Natural killer cell (primary cell): ENCODE measurements around the gene GSX2. TPM values are rescaled to one million over a fixed set of nuclear protein-coding genes. Genes with fewer than 3 reads are reported as not detected.

Source experiments
- ATAC-seq, 3 donors: fragments of 150-1000 bp in 2 of 3; fragments of 200-7000 bp in 1 of 3; cut with Tn5 transposase; 1 replicate in 1 of 3; 2 replicates in 2 of 3; pipeline ENCODE4 v1.10.0; 2021; ENCODE audit warnings: mild to moderate bottlenecking in 2 of 3, moderate library complexity in 2 of 3
- DNase-seq, 2 donors: peaks; one replicate each; pipeline versions ENCODE4 v3.0.0 to v3.0.0-alpha.2; 2013 to 2021; ENCODE audit warnings: mixed read lengths in 1 of 2
- H3K27ac ChIP-seq: one replicate; pipeline ENCODE4 v1.5.1; 2013; ENCODE audit warnings: mild to moderate bottlenecking, low read length
- H3K27me3 ChIP-seq: one replicate; pipeline ENCODE4 v1.6.1; 2013; ENCODE audit warnings: low read length; ENCODE audit not compliant: control insufficient read depth, insufficient read depth
- H3K36me3 ChIP-seq: one replicate; pipeline ENCODE4 v1.6.1; 2013; ENCODE audit warnings: low read length; ENCODE audit not compliant: control insufficient read depth, insufficient read depth
- H3K4me1 ChIP-seq: one replicate; pipeline ENCODE4 v1.6.1; 2013; ENCODE audit warnings: low read length; ENCODE audit not compliant: control insufficient read depth, insufficient read depth
- H3K4me3 ChIP-seq: one replicate; pipeline ENCODE4 v1.5.1; 2013; ENCODE audit warnings: low read length
- H3K9me3 ChIP-seq: one replicate; pipeline ENCODE4 v1.6.1; 2013; ENCODE audit warnings: low read length; ENCODE audit not compliant: control insufficient read depth, insufficient read depth
- H3K27ac Mint-ChIP-seq, 2 donors: one replicate each; pipeline ENCODE4 v1.8.0; 2022; ENCODE audit warnings: mild to moderate bottlenecking in 2 of 2, mixed read lengths in 2 of 2, moderate library complexity in 1 of 2
- H3K27me3 Mint-ChIP-seq, 2 donors: one replicate each; pipeline ENCODE4 v1.8.0; 2022; ENCODE audit warnings: low read depth in 2 of 2, mixed read lengths in 2 of 2
- H3K36me3 Mint-ChIP-seq: one replicate; pipeline ENCODE4 v1.8.0; 2022; ENCODE audit warnings: mixed read lengths
- H3K4me1 Mint-ChIP-seq, 2 donors: one replicate each; pipeline ENCODE4 v1.8.0; 2022; ENCODE audit warnings: mixed read lengths in 2 of 2
- H3K4me3 Mint-ChIP-seq: one replicate; pipeline ENCODE4 v1.8.0; 2022; ENCODE audit warnings: mild to moderate bottlenecking, moderate library complexity, mixed read lengths
- H3K9me3 Mint-ChIP-seq, 2 donors: one replicate each; pipeline ENCODE4 v1.8.0; 2022; ENCODE audit warnings: mixed read lengths in 2 of 2
- WGBS: methylation state at CpG from one replicate; pipeline ENCODE4 v1.1.7; 2013; ENCODE audit warnings: missing lambda C conversion rate; ENCODE audit not compliant: insufficient coverage; 5-methylcytosine and 5-hydroxymethylcytosine counted together
- intact Hi-C: fragments of 100-400 bp; cut with micrococcal nuclease; formaldehyde crosslinking; loops from one replicate; pipeline ENCODE4 v1.14.2; 2022
- total RNA-seq, 4 donors: library from RNA; stranded (reverse); fragments of 120-200 nt in 1 of 4; gene quantifications; one replicate each; pipeline versions ENCODE4 v1.2.3 to v1.2.4, GENCODE V29; 2013 to 2022
- TF ChIP-seq, protein P1 (sequence below): fragments of 200-600 bp; IDR thresholded peaks from one replicate; pipeline ENCODE4 v1.8.0; 2022; ENCODE audit warnings: antibody characterized with exemption

Gene GSX2
- total RNA-seq, 3 donors from 2014 or later (not counting 1 experiment from before 2014, with no cell fraction given) = not detected

DNA sequence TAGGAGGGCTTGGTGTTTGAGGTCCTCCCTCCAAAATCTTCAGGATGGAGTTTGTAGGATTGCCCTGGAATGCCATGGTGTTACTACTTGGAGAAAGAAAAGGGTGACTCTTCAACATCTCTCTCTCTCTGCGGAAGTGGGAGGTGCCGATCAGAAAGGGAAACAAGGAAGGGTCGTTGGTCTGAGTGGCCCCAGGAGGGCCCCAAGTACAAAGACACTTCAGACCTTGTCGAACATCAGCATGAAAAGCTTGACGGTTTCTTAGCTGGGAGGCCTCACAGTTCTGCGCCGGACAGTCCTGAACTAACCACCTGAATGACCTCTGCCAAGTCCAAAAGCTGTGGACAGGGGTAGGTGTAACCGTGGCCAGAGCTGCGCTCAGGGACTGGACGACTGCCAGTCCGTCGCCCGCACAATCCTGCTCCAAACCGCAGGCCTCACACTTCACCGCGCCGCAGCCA, 646 bp upstream of the GSX2 start:
- H3K27me3 ChIP-seq = peaks cover 78% of the 10 kb centered on the region
- Mint-ChIP-seq H3K9me3 (no peaks in the 10 kb centered on the region), H3K27ac (no peak overlapping the region), H3K36me3 (no peaks in the 10 kb centered on the region), H3K27me3 (peaks cover 77 to 85% of the 10 kb centered on the region in 2 donors), H3K4me1 (peaks cover 14 to 18% of the 10 kb centered on the region in 2 donors), H3K4me3 (peak overlapping the region; percentile 59)
- 2% methylated on average over 14 of the region's 17 CpGs for WGBS
- H3K4me3 ChIP-seq = no peak overlapping the region
- no peaks in the 10 kb centered on the region for H3K9me3 ChIP-seq
- TF ChIP-seq, protein P1, sequence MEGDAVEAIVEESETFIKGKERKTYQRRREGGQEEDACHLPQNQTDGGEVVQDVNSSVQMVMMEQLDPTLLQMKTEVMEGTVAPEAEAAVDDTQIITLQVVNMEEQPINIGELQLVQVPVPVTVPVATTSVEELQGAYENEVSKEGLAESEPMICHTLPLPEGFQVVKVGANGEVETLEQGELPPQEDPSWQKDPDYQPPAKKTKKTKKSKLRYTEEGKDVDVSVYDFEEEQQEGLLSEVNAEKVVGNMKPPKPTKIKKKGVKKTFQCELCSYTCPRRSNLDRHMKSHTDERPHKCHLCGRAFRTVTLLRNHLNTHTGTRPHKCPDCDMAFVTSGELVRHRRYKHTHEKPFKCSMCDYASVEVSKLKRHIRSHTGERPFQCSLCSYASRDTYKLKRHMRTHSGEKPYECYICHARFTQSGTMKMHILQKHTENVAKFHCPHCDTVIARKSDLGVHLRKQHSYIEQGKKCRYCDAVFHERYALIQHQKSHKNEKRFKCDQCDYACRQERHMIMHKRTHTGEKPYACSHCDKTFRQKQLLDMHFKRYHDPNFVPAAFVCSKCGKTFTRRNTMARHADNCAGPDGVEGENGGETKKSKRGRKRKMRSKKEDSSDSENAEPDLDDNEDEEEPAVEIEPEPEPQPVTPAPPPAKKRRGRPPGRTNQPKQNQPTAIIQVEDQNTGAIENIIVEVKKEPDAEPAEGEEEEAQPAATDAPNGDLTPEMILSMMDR = no peak
- peaks cover 30% of the 10 kb centered on the region for H3K4me1 ChIP-seq
- no peaks in the 10 kb centered on the region for H3K36me3 ChIP-seq
- no peak overlapping the region for H3K27ac ChIP-seq
- ATAC-seq (peak in 1 of 3 donors; percentile 15), DNase-seq (no peak)
- intact Hi-C loops = no loop called here

DNA sequence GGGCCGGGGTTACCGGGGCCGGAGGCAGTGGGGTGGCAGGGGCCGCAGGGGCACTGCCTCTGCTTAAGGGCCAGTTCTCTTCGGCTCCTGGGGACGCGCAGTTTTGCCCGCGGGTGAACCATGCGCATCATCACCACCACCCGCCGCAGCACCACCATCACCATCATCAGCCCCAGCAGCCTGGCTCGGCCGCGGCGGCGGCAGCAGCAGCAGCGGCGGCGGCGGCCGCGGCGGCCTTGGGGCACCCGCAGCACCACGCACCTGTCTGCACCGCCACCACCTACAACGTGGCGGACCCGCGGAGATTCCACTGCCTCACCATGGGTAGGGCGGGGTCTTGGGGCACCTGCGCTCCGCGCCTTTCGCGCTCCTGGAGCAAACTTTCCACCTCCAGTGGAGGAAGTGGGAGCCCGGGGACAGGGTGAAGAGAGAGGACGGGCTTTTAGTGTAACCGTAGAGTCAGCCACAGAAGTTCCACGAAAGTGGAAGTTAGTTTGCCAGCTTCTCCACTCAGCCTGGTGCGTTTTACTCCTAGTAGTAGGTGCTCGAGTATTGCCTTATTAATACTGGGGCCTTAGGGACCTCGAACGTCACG, 729 bp downstream of the GSX2 start:
- under 1% methylated on average over 46 of the region's 46 CpGs for WGBS
- no peaks in the 10 kb centered on the region for H3K36me3 Mint-ChIP-seq
- H3K4me1 Mint-ChIP-seq = peaks cover 14% of the 10 kb centered on the region in 2 donors
- H3K27me3 ChIP-seq = peaks cover 70% of the 10 kb centered on the region
- no peak overlapping the region for H3K27ac ChIP-seq
- H3K27ac Mint-ChIP-seq = no peak overlapping the region
- H3K4me3 Mint-ChIP-seq = peak overlapping the region; percentile 56
- ATAC-seq = peak in 2 of 3 donors; percentile 42 to 65
- peaks cover 30% of the 10 kb centered on the region for H3K4me1 ChIP-seq
- peak in 1 of 2 donors; percentile 41 for DNase-seq
- intact Hi-C loops = no loop called here
- no peaks in the 10 kb centered on the region for H3K36me3 ChIP-seq
- H3K9me3 ChIP-seq = no peaks in the 10 kb centered on the region
- peaks cover 78 to 86% of the 10 kb centered on the region in 2 donors for H3K27me3 Mint-ChIP-seq
- TF ChIP-seq, protein P1 = no peak
- H3K9me3 Mint-ChIP-seq = no peaks in the 10 kb centered on the region
- no peak overlapping the region for H3K4me3 ChIP-seq

- peak overlapping the region; percentile 56 for H3K4me3 Mint-ChIP-seq
- H3K4me3 ChIP-seq = no peak overlapping the region
- H3K27me3 ChIP-seq = peaks cover 71% of the 10 kb centered on the region
- H3K4me1 Mint-ChIP-seq = peaks cover 14% of the 10 kb centered on the region in 2 donors
- intact Hi-C loops = no loop called here
- H3K27ac Mint-ChIP-seq = no peak overlapping the region
- ATAC-seq = no peak
- no peaks in the 10 kb centered on the region for H3K36me3 Mint-ChIP-seq
- H3K36me3 ChIP-seq = no peaks in the 10 kb centered on the region
- H3K9me3 ChIP-seq = no peaks in the 10 kb centered on the region
- H3K4me1 ChIP-seq = peaks cover 30% of the 10 kb centered on the region
- no peak for DNase-seq
- H3K27me3 Mint-ChIP-seq = peaks cover 76 to 84% of the 10 kb centered on the region in 2 donors
- 8% methylated on average over 49 of the region's 50 CpGs for WGBS
- H3K9me3 Mint-ChIP-seq = no peaks in the 10 kb centered on the region
- H3K27ac ChIP-seq = no peak overlapping the region
- TF ChIP-seq, protein P1 = no peak
These were observed 1.5 kb downstream of the GSX2 start for GRCh38 chr4:54101190-54102041.
